HUES6 (cell line): ENCODE data around the gene NPR3.

Experiments used
- H3K27ac ChIP-seq: 2 replicates; pipeline ENCODE4 v1.7.0; 2013; ENCODE audit warnings: low read depth, mild to moderate bottlenecking, low read length, inconsistent platforms
- H3K27me3 ChIP-seq: 2 replicates; pipeline ENCODE4 v1.6.1; 2013; ENCODE audit warnings: low read length; ENCODE audit not compliant: control insufficient read depth, insufficient read depth
- H3K36me3 ChIP-seq: 2 replicates; pipeline ENCODE4 v1.6.1; 2013; ENCODE audit warnings: low read length; ENCODE audit not compliant: control insufficient read depth, insufficient read depth
- H3K4me1 ChIP-seq: 2 replicates; pipeline ENCODE4 v1.6.1; 2013; ENCODE audit warnings: low read length; ENCODE audit not compliant: control insufficient read depth, insufficient read depth
- H3K4me3 ChIP-seq: 2 replicates; pipeline ENCODE4 v1.5.1; 2013; ENCODE audit warnings: low read depth, low read length
- H3K9ac ChIP-seq: one replicate; pipeline ENCODE4 v1.6.1; 2013; ENCODE audit warnings: mild to moderate bottlenecking, low read length
- H3K9me3 ChIP-seq: 2 replicates; pipeline ENCODE4 v1.6.1; 2013; ENCODE audit warnings: low read depth, low read length; ENCODE audit not compliant: control insufficient read depth, insufficient read depth

The NPR3 gene

DNA sequence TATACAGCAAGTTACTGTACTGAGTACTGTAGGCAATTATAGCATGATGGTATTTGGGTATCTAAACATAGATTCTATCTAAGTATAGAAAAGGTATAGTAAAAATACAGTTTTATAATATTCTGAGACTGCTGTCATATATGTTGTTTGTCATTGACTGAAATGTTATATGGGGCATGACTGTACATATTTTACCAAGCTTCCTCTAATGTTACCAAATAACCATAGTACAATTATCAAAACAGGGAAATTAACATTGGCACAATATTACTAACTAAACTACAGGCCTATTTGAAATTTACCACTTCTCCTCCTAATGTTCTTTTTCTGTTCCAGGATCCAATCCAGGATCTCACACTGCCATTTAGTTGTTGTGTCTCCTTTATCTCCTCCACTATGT lies 18.5 kb downstream of the NPR3 start:
- Histone ChIP-seq H3K27ac (no peak overlapping the region), H3K9ac (no peak overlapping the region), H3K36me3 (no peaks in the 10 kb centered on the region), H3K4me3 (no peak overlapping the region), H3K4me1 (no peaks in the 10 kb centered on the region), H3K27me3 (peaks cover 7% of the 10 kb centered on the region; the same call in 1 of the 2 replicates), H3K9me3 (peaks cover 4% of the 10 kb centered on the region)

DNA sequence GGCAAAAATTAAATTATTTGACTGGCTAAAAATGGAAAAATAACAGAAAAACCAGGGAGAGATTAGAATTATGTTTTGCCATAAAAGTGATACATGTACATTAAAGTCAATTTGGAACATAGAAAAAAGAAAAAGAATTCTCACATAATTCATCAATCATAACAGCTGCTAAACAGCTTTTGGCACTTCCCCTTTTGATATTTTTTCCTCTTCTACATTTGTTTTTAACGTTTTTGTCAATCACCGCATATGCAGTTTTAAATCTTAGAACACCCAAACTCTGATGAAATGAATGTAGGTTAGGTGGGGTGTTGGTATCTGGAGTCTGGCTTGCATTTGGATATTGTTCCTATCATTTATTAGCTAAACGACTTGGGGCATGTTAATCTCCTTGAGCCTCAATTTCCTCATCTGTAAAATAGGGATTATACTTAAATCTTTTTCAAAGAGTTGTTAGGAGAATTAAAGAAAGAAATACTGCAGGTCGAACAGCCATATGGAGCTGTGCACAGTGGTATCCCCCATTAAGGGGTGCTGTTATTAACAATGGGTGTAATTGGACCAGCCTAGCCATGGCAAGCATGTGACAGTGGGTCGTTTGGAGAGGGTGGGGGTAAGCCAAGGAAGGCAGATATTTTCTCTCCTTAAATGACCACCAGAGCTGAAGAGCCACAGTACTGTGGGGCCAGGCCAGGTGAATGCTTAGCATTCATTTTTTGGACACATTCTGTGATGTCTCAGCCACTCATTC lies 22.6 kb downstream of the NPR3 start:
- H3K9ac ChIP-seq, result no peak overlapping the region
- peaks cover 4% of the 10 kb centered on the region for H3K9me3 ChIP-seq
- no peaks in the 10 kb centered on the region for H3K27me3 ChIP-seq
- H3K36me3 ChIP-seq, result no peaks in the 10 kb centered on the region
- H3K4me3 ChIP-seq, result no peak overlapping the region
- H3K27ac ChIP-seq, result no peak overlapping the region
- no peaks in the 10 kb centered on the region for H3K4me1 ChIP-seq

DNA sequence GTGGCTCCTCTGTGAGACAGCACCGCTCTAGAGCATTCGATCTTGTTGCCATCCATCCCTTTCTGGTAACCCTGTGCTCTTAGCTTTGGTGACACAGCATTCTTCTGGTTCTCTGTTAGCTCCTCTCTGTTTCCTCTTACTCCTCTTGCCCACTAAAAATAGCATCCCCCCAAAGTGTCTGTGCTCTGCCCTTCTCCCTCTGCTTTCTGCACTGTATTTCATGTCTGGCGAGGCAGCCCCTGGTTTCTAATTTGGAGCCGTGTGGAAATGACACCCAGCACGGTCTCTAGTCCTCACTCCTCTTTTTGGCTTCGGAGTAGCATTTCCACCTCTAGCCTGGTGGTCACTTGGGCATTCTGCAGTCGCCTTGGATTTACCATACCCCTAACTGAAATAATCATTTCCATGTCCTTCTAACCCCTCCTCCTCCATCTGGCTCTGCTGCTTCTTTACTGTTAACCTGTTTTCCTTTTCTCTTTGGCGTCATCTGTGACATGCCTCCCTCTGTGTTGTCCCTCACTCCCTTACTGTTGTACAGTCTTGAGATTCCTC lies 23.8 kb downstream of the NPR3 start:
- Histone ChIP-seq H3K27me3 (no peaks in the 10 kb centered on the region), H3K9ac (no peak overlapping the region), H3K4me3 (no peak overlapping the region), H3K36me3 (no peaks in the 10 kb centered on the region), H3K4me1 (no peaks in the 10 kb centered on the region), H3K27ac (no peak overlapping the region), H3K9me3 (peaks cover 4% of the 10 kb centered on the region)

DNA sequence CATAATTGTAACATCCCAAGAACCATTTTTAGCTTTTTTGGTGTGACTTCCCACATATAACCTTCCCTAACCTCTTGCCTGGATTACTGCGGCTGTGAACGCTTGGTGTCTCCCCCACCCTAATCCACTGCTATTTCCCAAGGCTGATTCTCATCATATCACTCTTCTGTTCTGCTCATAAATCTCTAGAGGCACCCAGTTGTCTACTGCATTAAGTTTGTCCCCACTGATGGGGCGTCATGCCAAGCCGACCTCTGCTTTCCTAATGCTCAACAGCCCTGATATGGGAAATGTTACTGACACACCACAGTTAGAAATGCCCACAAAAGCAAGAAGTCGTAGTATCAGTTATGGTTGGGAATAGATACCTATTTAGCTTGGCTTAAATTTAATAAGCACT lies 24.4 kb downstream of the NPR3 start:
- Histone ChIP-seq H3K4me1 (no peaks in the 10 kb centered on the region), H3K27ac (no peak overlapping the region), H3K9ac (no peak overlapping the region), H3K36me3 (no peaks in the 10 kb centered on the region), H3K9me3 (peaks cover 4% of the 10 kb centered on the region), H3K4me3 (no peak overlapping the region), H3K27me3 (no peaks in the 10 kb centered on the region)

DNA sequence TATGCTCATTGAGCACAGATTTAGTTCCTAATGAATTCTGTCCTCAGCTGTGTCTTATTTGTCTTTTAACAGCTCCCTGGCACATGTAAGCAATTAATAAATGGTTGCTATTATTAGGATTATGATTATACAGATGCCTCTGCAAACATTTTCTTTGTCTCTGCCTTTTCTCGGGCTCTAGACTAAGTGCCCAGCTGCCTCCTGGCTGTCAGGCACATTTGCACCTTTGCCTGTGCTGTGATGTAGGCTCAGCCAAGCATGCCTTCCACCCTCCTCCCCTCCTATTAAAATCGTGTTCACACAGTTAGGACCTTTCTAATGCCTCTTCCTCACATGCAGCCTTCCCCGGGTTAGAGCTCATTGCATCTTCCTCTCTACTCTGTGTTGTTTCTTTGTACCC lies 25.7 kb downstream of the NPR3 start:
- Histone ChIP-seq H3K4me3 (no peak overlapping the region), H3K9me3 (peaks cover 4% of the 10 kb centered on the region), H3K27ac (no peak overlapping the region), H3K36me3 (no peaks in the 10 kb centered on the region), H3K9ac (no peak overlapping the region), H3K4me1 (no peaks in the 10 kb centered on the region), H3K27me3 (no peaks in the 10 kb centered on the region)

DNA sequence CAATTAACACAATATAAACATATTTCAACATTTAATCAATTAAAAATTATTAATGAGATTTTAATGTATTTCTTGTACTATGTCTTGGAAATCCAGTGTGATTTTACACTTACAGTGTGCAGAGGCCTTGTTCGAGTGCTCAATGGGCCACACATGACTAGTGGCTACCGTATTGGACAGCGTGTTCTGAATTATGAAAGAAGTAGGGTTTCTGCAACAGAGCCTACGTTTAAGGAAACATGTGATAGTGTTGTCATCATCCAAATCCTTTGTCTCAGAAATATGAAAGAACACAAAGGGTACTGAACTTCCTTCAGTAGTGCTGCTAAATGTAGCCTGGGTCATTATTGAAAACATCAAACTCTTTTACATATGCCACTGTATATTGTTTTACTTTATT lies 29.5 kb downstream of the NPR3 start:
- Histone ChIP-seq H3K27me3 (no peaks in the 10 kb centered on the region), H3K27ac (no peak overlapping the region), H3K9ac (no peak overlapping the region), H3K36me3 (no peaks in the 10 kb centered on the region), H3K9me3 (no peaks in the 10 kb centered on the region), H3K4me3 (no peak overlapping the region), H3K4me1 (no peaks in the 10 kb centered on the region)

DNA sequence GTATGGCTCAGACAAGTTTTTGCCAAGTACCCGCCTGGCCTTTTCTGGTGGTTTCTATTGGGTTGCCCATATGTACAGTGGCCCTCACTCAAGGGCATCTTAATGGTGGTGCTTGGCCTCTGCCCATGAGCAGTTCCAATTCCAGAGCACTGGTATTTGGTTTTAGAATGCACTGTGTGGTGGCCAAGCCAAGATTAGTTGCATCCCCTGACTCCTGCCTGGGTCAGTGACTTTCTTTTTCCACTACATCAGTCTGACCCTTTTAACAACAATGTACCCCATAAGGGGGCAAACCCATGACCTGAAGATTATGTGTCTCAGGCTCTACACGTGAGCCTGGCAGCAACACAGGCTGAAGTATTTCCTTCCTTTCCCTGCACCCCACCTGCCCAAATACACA lies 34.2 kb downstream of the NPR3 start:
- Histone ChIP-seq H3K27ac (no peak overlapping the region), H3K27me3 (no peaks in the 10 kb centered on the region), H3K9ac (no peak overlapping the region), H3K36me3 (no peaks in the 10 kb centered on the region), H3K4me3 (no peak overlapping the region), H3K4me1 (no peaks in the 10 kb centered on the region), H3K9me3 (no peaks in the 10 kb centered on the region)

DNA sequence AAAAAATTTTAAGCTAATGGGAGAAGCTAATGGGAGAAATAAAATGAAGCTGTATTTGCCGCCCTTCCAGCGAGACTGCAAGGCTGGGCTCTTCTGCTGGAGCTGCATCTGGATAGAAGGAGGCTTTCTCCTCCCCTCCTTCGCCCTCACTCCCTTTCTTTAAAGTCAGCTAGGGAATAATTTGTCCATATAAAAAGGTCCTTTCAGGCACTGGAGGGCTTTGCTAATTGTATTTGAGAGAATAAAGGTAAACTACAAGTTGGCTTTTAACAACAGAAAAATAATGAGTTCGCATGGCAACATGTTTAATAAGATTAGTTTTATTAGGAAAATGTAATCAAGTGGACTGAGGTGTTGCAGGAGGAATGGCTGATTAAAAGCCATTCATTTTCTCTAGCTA lies 41.3 kb downstream of the NPR3 start:
- no peaks in the 10 kb centered on the region for H3K27me3 ChIP-seq
- H3K36me3 ChIP-seq, result no peaks in the 10 kb centered on the region
- H3K27ac ChIP-seq, result no peak overlapping the region
- H3K9me3 ChIP-seq, result peaks cover 4% of the 10 kb centered on the region; the same call in 1 of the 2 replicates
- H3K4me1 ChIP-seq, result no peaks in the 10 kb centered on the region
- no peak overlapping the region for H3K4me3 ChIP-seq
- no peak overlapping the region for H3K9ac ChIP-seq

DNA sequence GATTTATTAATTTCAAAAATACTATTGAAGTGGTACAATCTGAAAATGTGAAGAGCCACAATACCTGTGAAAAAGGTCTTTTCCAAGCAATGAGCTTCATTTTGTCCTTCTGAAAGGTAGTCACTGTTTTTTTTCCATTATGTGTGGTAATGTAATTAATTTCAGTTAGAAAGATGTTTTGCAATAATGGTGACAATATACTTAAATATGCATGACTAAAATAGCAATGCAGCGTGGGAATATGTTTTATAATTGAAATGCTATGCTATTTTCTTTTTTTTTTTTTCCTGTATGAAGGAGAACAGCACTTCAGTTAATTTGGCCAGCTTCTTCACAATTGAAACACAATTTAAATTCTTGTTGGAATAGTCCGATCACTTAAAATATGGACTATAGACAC lies 41.9 kb downstream of the NPR3 start:
- Histone ChIP-seq H3K9ac (no peak overlapping the region), H3K9me3 (peaks cover 4% of the 10 kb centered on the region; the same call in 1 of the 2 replicates), H3K27ac (no peak overlapping the region), H3K36me3 (no peaks in the 10 kb centered on the region), H3K4me3 (no peak overlapping the region), H3K4me1 (no peaks in the 10 kb centered on the region), H3K27me3 (no peaks in the 10 kb centered on the region)

DNA sequence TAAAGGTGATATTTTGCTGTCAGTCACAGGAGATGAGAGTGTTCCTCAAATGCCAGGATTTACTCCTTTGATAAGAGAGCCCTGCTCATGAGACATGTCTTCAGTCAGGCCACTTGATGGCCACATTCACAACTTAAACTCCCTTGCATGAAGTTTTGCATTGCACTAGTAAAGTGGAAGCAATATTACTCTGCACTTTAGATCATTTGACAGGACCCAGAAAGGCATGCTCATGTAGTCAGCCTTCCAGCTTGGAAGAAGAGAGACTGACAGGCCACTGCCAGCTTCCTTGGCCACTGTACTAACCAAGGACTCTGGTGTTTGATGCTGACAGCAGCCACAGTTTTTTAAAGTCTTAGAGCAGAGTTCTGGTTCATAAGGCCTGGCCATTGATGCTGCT lies 42.6 kb downstream of the NPR3 start:
- no peak overlapping the region for H3K9ac ChIP-seq
- no peaks in the 10 kb centered on the region for H3K27me3 ChIP-seq

DNA sequence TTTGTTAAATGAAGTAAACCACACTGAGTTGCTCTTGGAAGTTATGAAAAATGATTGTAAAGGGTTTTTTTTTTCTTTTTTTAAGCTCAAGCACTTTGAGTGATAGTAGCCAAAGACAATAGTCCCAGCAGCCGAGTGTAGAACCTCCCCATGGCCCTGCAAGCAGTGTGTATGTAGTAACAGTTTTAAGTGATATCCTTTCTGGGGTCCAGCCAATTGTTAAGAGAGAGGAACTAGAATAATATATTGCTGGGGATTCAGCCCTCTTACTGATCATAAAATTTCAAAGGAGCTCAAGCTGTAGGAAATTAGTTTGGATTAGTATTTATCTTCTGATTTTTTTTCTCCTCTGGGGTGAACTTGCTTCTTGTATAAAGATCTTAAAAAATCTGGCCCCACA lies 43.2 kb downstream of the NPR3 start:
- no peaks in the 10 kb centered on the region for H3K36me3 ChIP-seq
- H3K27ac ChIP-seq, result no peak overlapping the region
- no peaks in the 10 kb centered on the region for H3K4me1 ChIP-seq
- no peaks in the 10 kb centered on the region for H3K27me3 ChIP-seq
- H3K9me3 ChIP-seq, result peaks cover 4% of the 10 kb centered on the region; the same call in 1 of the 2 replicates
- no peak overlapping the region for H3K4me3 ChIP-seq
- H3K9ac ChIP-seq, result no peak overlapping the region

More for the DNA sequence above, 42.6 kb downstream of the NPR3 start:
- Histone ChIP-seq H3K36me3 (no peaks in the 10 kb centered on the region), H3K4me3 (no peak overlapping the region), H3K27ac (no peak overlapping the region), H3K9me3 (peaks cover 4% of the 10 kb centered on the region; the same call in 1 of the 2 replicates), H3K4me1 (no peaks in the 10 kb centered on the region)
